Measurements from ENCODE around the gene CFI. TPM values are rescaled to one million over a fixed set of nuclear protein-coding genes. Genes with fewer than 3 reads are reported as not detected.

The CFI gene
- total RNA-seq, 2 experiments from 2014 or later: not detected

DNA sequence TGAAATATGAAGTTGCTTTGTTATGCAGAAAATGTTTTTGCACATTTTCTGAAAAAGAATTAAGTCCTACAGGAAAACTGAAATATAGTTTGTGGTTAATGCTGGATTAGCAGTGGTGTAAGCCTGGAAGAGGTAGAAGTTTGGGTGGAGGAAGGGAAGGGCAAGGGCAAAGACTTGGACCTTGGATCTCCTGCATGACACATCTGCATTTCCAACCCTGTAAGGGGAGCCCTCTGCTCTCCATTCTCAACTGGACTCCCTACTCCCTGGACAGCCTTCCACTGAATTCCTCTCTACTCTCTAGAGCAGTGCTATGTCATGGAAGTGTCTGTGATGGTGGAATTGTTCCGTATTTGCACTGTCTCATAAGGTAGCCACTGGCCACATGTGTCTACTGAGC, 103.1 kb downstream of the CFI start:
- H3K27me3 Mint-ChIP-seq: no peaks in the 10 kb centered on the region
- H3K27ac Mint-ChIP-seq: peak overlapping the region; percentile 39

DNA sequence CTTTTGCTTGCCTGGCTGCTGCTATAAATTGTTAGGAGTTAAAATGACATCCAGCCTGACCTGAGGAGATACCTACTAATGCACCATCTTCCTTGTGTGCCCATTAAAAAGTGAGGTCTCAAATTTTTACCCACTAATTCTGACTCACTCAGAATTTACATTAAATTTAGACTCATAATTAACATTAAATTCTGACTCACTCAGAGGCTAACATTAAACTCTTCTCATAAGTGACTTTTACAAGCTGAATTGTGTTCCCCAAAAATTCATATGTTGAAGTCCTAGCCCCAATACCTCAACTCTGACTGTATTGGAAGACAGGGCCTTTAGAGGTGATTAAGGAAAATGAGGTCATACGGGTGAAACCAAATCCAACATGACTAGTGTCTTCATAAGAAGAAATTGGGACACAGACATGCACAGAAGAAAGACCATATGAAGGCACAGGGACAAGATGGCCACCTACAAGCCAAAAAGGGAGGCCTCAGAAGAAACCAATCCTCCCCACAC, 110.3 kb downstream of the CFI start:
- Mint-ChIP-seq H3K9me3 (peaks cover 5% of the 10 kb centered on the region), H3K27me3 (no peaks in the 10 kb centered on the region), H3K27ac (peak overlapping the region; percentile 83), H3K4me1 (peaks cover 25% of the 10 kb centered on the region), H3K36me3 (peaks cover 54% of the 10 kb centered on the region), H3K4me3 (no peak overlapping the region)
- no peak for DNase-seq

More for the DNA sequence above, 103.1 kb downstream of the CFI start:
- Mint-ChIP-seq H3K4me1 (peaks cover 26% of the 10 kb centered on the region), H3K9me3 (no peaks in the 10 kb centered on the region), H3K4me3 (no peak overlapping the region), H3K36me3 (peaks cover 29% of the 10 kb centered on the region)
- no peak for DNase-seq

Other genes starting within 250 kb of the CFI start
- gene MCUB, start 241.8 kb downstream of the CFI start, total RNA-seq: 10 to 100 TPM; 72.7 to 76.1 TPM
- gene CASP6, start 98.6 kb downstream of the CFI start, total RNA-seq: 10 to 100 TPM; 22.2 to 23.5 TPM
- 10 to 100 TPM; 24.0 to 31.2 TPM for gene PLA2G12A, start 71.9 kb downstream of the CFI start, total RNA-seq
- gene GAR1, start 13.8 kb upstream of the CFI start, total RNA-seq: 10 to 100 TPM; 62.9 to 64.1 TPM
- gene RRH, start 26.0 kb upstream of the CFI start, total RNA-seq: not detected
- under 1 TPM; 0.08 to 0.16 TPM for gene LRIT3, start 46.1 kb upstream of the CFI start, total RNA-seq
- not detected for gene EGF, start 110.9 kb upstream of the CFI start, total RNA-seq

Measured in activated naive CD8-positive, alpha-beta T cell treated with anti-CD3 and anti-CD28 coated beads for 36 hours (primary cell).